HG03565 (cell line): ENCODE results near the gene DHX35.
"Not testable (repeated sequence)": the region's sequence is repeated elsewhere in the genome, so short reads cannot be mapped to it uniquely, and the experiment has no call there.

Experiments
- ATAC-seq: cut with Tn5 transposase; IDR thresholded peaks from one replicate; pipeline ENCODE4 v1.9.1; 2021; ENCODE audit warnings: mild to moderate bottlenecking, moderate library complexity; ENCODE audit not compliant: unreplicated experiment

The DHX35 gene

GRCh38 chr20:38940644-38941043 is 21.5 kb upstream of the DHX35 start:
- no peak for ATAC-seq

DNA sequence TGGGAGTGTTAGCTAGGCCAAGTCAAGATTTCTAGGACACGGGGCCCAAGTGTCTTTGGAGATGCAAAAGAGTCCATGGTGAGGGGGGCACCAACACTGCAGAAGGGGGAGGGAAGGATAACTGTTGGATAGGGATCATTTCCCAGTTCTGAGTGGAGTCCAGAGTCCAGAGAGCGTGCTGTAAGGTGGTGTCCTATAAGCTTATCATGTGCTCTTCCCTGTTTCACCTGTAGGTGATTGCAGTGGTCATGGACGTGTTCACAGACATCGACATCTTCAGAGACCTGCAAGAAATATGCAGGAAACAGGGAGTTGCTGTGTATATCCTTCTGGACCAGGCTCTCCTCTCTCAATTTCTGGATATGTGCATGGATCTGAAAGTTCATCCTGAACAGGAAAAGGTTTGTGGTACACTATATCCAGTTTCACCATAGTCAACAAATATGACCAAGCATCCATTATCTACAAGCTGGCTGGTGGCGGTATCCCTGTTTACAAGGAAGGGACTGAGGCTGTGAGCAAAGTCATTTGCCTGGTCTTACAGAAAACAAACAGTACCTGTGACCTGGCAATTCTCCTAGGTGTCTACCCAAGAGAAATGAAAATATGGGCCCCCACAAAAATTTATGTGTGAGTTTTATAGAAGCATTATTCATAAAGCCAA is 20.3 kb upstream of the DHX35 start:
- ATAC-seq = no peak

GRCh38 chr20:38945012-38945411 is 17.1 kb upstream of the DHX35 start:
- no peak for ATAC-seq

DNA sequence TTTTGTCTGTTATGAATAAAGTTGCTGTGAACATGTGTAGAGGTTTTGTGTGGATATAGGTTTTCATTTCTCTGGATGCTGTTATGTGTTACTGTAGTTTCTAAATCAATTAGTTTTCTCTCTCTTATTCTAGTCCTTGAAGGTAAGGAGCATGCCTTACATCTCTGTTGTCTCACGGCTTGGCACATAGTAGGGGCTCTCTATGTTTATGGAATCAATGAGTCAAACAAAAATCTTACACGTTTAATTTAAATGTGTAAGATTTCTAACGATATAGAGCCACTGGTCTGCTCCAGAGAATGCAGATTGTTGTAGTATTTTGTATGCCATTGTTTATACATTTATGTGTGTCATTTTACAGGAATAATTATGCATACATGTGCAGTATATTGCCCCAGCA is 15.3 kb upstream of the DHX35 start:
- ATAC-seq = no peak

GRCh38 chr20:38947931-38948362 is 14.2 kb upstream of the DHX35 start:
- ATAC-seq = no peak

DNA sequence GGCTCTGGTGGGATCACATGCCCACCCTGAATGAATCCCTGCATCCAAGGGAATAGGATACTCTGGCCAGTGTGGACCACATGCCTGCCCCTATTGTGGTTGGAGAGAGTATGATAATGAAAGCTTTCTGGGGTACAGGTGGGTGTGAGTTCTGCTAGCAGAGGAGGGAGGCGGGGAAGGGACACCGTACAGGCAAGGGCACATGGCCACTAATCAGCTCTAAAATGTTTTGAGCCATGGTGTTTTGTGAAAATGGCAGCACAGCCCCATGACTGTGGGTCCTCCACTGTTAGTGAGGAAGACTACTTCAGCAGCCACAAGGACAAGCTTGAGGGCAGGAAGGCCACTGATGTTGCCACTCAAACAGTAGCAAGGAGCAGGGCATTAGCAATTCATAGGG is 11.9 kb upstream of the DHX35 start:
- ATAC-seq = no peak

DNA sequence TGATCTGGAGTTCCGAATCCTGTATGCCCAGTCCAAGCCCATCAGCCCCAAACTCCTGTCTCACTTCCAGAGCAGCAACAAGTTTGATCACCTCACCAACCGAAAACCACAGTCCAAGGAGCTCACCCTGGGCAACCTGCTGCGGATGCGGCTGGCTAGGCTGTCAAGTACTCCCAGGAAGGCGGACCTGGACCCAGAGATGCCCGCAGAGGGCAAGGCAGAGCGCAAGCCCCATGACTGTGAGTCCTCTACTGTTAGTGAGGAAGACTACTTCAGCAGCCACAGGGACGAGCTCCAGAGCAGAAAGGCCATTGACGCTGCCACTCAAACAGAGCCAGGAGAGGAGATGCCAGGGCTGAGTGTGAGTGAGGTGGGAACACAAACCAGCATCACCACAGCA is 10.5 kb upstream of the DHX35 start:
- no peak for ATAC-seq

DNA sequence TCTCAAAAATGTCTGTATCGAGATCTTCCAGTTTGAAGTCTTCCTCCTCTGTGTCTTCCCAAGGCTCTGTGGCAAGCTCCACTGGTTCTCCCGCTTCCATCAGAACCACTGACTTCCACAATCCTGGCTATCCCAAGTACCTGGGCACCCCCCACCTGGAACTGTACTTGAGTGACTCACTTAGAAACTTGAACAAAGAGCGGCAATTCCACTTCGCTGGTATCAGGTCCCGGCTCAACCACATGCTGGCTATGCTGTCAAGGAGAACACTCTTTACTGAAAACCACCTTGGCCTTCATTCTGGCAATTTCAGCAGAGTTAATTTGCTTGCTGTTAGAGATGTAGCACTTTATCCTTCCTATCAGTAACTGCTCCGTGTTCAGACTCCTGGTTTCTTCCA is 10.0 kb upstream of the DHX35 start:
- no peak for ATAC-seq

- no peak for ATAC-seq
Measured at GRCh38 chr20:38953630-38954340, 8.4 kb upstream of the DHX35 start.

DNA sequence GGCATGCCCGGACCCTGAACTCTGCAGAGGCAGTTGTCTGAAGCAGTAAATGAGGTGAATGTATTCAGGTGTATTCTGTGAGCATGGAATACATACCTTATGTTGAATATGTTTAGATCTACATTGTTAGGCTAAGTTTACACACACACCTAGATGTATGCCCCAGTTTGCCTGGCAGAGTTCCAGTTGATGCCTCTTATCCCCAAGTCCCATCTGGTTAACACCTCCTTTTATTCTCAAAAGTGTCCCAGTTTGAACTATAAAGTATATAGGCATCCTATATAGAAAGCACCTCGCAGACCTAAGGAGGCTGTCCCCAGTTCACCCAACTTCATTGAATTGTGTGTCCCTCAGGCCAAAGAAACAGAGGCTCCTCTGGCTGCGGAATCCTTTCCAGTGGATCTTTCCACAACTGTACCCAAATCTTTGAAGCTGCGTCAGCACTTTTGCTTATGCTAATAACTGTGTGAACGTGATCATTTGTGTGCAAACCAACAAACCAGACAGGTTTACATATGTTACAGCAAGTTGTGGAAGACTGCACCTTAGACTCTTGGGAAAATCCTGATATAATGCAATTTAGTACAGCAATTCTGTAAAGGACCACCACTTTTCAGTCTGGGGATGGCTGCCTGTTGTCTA is 4.8 kb upstream of the DHX35 start:
- no peak for ATAC-seq

- ATAC-seq = no peak
Measured at GRCh38 chr20:38957915-38958485, 4.1 kb upstream of the DHX35 start.

DNA sequence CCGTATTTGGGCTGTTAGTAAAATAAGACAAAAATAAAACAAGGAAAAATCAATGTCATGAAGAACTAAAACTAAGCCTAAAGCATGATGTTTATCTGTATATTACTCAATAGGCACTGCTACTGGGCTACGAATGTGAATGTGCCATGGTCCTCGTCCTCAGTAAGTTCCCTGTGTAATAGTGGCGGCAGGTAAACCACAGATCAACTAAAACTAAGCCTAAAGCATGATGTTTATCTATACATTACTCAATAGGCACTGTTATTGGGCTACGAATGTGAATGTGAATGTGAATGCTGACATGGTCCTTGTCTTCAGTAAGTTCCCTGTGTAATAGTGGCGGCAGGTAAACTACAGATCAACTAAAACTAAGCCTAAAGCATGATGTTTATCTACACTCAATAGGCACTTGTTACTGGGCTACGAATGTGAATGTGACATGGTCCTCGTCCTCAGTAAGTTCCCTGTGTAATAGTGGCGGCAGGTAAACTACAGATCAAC is 1.9 kb upstream of the DHX35 start:
- ATAC-seq = not testable (repeated sequence)

DNA sequence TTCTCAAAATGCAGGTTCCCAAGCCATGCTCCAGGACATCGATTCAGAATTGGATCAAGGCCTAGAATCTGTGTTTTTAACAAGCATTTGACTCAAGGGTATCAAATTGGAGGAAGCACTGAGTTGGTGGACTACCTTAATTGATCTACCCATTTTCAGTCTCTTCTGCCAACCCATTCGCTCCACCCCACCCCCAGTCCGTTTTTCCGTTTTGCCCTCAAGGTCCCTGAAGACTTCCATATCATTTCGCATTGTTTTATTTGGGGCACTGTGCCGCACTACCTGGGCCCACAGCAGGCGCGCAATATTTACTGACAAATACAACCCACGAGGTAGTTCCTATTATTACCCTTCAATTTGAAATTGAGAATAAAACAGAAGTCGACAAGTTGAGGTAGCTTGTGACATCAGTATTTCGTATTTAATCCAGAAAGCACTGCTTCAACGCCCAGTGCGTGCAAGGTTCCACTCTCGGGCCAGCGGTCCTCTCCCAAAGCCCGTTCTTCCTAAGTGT is 557 bp upstream of the DHX35 start:
- no peak for ATAC-seq

- ATAC-seq = no peak
Measured at GRCh38 chr20:38962928-38963401, 821 bp downstream of the DHX35 start.

DNA sequence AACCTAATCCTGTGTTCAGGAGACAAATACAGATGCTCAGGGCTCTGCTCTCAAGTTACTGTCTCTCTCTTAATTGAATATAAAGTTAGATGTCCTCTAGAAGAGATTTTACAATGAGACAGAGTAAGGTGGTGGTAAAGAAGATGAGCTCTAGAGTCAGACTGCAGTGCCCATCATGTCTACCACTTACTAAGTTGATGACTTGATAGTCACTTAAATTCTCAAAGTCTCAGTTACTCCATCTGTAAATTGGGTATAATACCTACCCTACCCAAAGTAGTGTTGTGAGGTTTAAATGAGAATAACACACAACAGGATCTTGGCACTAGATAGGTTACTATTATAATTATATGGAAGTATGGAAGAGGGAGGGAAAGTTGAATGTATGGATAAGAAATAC is 1.6 kb downstream of the DHX35 start:
- ATAC-seq = no peak

DNA sequence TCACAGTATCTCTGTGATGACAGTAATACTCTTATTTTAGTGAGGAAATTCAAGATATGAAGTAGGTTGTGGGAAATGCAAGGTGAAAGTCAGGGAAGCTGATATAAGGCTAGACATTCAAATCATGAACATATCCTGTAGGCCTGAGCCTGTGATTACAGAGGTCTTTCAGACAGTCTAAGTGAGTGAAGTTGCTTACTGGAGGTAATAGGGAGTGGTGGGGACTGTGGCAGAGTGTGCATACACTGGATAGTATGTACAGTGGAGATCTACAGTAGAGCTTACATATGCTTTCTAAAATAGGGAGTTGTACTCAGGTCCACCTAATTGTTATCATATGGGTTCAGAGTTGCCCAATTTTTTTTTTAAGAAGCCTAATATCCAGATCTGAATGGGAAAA is 3.1 kb downstream of the DHX35 start:
- ATAC-seq = no peak

DNA sequence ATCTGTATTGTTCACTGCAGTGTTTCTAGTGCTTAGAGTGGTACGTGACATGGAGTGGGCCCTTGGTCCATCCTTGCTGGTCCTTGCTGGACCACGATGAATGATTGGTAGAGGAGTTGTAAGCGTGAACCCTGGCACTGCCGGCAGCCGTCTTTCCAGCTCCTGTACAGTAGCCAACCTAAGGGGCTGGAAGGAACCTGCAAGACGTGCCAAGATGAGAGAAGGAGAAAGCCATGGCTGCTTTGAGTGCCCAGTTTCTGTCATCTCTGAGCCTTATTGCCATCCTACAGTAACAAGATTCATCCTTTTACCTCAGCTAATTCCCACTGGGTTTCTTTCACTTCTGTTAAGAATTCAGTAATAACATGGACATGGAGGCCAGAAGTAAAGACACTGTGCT is 5.9 kb downstream of the DHX35 start:
- no peak for ATAC-seq

DNA sequence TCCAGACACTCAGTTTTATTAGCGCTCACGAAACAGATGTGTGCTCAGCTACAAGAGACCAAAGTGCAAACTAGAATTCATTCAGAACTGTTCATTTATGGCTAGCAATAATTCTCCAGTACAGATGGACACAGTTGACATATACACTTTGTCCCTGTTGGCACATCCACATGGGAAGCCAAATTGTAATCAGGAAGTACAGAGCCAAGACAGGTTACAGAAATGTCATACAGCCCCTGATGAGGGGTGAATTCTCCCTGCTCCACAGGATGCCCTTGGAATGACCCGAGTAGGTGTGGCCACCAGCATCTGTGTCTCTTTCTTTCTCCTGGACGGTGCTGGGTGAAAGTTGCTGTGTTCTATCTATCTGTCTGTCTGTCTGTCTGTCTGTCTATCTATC is 7.6 kb downstream of the DHX35 start:
- no peak for ATAC-seq

DNA sequence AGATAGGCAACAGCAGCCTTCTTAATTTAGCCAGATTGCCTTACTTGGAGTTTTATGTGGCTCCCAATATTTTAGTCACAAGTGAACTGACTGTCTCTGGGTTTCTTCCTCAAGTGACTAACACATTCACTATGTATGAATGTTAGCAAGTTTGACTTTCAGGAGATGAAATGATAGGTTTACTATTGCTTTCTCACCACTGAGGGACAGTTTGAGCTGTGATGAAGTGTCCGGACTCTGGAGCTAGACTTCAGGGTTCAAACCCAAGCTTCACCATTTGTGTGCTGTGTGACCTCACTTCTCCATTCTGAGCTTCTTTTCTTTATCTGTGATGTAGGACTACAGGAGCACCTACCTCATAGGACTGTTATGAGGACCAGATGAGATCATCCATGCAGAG is 8.2 kb downstream of the DHX35 start:
- no peak for ATAC-seq

DNA sequence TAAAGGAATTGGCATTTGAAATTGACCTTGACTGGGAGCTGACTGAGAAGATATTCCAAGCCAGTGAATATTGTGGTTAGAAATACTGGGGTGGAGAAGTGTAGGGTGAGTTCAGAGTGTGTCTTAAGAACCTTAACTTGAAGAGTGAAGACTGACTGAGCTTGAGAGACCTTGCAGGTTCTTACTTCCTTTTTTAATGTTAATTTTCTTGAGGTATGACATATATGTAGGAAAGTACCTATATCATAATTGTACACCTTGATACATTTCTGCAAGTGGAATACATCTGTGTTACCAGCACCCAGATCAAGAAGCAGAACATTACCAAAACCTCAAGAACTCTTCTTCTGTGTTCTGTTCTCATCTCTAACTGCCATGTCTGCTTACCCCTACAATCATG is 11.0 kb downstream of the DHX35 start:
- ATAC-seq = no peak

GRCh38 chr20:38973645-38974044 is 11.5 kb downstream of the DHX35 start:
- ATAC-seq = no peak
